ENCODE data around the gene ITGB4.
"Not testable (repeated sequence)": the region's sequence is repeated elsewhere in the genome, so short reads cannot be mapped to it uniquely, and the experiment has no call there.

Gene ITGB4

DNA sequence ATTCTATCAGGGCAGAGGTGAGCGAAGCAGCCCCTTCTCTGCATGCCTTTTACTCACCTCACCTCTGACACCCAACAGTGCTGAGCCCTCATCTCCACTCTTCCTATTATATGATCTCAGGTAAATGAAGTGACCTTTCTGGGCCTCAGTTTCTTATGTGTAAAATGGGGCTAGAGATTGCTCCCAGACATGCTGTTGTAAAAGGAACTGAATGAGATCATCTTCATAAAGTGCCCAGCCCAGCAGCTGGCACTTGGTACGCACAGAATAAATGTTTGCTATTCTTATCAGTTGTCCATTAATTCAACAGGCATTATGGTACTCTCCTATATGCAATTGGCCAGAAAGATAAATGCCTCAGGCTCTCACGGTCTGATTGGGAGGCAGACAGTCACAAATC lies 48.3 kb downstream of the ITGB4 start:
- FAIRE-seq (no peak), DNase-seq (ENCODE audit: low spot score) (no peak)

DNA sequence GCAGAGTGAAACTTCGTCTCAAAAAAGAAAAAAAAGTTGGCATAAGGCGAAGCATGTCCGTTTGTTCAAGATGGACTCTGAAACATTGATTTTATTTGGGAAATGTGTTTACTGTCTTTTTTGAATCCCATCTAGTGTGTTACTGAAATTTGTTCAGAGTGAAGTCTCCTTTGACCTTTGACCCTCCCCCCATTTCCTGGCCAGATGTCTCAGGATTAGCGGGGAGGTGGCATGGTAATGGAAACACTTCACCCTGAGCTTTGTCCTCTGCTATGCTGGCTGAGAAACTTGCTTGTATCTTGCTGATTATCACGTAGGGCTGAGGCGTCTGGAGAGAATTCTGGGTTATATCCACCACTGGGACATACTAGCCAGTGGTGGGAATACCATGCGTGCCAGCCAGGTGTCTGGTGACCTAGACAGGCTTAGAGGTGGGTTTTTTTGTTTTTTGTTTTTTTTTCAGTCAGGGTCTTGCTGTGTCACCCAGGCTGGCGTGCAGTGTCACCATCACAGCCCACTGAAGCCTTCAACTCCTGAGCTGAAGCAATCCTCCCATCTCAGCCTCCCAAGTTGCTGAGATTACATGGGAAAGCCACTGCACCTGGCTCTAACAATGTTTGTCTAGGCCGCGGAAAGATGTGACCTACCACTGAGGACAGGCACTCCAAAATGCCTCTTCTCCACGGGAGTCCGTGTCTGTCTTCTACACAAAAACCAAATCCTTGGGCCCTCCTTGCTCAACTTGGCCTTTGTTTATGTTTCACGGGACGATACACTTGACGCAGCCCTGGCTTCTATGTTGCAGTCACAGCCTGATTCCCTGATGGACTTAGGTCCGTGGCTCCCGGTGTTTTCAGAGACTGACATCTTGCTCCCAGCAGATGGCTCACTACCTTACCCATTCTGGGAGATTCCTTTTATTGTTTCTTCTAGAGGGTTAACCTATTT lies 50.3 kb downstream of the ITGB4 start:
- FAIRE-seq (no peak), DNase-seq (ENCODE audit: low spot score) (no peak)

GRCh38 chr17:75773121-75773807 lies 52.0 kb downstream of the ITGB4 start:
- FAIRE-seq (no peak), DNase-seq (ENCODE audit: low spot score) (no peak)

- FAIRE-seq (no peak), DNase-seq (ENCODE audit: low spot score) (peak; percentile 4)
These were observed 52.7 kb downstream of the ITGB4 start for GRCh38 chr17:75773808-75774470.

DNA sequence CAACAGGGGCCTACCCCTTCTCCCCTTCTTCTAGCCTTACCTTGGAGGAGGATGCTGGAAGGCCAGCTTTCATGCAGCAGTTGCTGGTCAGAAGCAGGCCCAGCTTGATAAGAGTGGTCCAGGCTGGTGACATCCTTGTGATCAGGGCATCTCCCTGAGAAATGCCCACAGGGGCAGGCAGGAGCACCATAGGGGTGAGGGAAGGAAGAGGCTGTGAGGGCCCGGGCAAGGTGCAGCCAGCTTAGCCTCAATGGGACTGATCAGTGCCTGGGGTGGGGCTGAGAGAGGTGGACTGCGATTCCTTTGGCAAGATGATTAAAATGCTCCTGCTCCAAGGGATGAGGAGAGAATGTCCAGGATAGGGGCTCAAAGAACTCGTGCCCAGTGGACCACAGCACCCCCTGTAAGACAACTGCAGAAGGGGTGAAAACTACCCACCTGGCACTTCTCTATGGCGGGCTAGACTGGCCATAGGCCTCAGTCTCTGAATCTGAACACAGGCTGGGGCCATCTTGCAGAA lies 53.3 kb downstream of the ITGB4 start:
- DNase-seq (ENCODE audit: low spot score) (no peak), FAIRE-seq (no peak)

- DNase-seq (ENCODE audit: low spot score) (no peak), FAIRE-seq (no peak)
These were observed 53.9 kb downstream of the ITGB4 start for GRCh38 chr17:75774991-75775668.

DNA sequence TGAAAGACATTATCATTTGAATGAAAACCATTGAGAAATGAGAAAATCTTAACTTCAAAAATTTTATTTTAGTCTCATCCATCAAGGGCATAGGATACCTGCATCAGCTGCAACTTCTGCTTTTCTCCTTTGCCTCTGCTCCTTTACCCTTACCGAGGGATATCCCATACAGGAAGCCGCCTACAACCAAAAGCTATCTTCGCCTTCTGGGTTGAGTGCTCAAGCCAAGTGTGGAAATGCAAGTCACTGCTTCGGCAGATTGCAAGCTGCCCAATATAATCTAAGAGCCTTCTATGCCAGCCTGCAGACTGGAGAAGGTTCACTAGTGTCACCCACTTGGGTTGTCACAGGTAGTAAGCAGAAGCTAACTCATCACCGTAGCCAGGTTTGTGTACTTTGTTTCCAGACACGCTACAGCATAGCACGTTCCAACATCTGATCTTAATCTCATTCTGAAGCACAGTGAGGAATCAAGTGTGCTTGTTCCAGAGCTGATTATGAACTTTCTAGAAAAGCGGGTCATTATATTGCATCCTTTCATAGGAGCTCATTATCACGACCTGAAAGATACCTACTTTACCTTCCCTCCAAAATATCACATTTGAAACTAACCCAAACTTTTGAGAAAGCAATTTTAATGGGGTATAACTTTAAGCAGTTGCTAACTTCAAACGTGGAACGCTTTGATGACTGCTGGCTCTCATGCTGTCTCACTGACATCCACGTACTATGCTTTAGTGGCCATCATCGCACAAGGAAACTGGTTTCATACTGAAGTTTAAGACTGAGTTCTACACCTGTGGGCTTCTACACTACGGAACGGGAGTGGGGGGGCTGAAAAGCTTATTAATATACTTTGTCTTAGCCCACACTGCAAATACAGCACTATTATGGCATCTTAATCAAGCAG lies 55.4 kb downstream of the ITGB4 start:
- FAIRE-seq (no peak), DNase-seq (ENCODE audit: low spot score) (no peak)

- FAIRE-seq (no peak), DNase-seq (ENCODE audit: low spot score) (no peak)
These were observed 56.1 kb downstream of the ITGB4 start for GRCh38 chr17:75777296-75777922.

DNA sequence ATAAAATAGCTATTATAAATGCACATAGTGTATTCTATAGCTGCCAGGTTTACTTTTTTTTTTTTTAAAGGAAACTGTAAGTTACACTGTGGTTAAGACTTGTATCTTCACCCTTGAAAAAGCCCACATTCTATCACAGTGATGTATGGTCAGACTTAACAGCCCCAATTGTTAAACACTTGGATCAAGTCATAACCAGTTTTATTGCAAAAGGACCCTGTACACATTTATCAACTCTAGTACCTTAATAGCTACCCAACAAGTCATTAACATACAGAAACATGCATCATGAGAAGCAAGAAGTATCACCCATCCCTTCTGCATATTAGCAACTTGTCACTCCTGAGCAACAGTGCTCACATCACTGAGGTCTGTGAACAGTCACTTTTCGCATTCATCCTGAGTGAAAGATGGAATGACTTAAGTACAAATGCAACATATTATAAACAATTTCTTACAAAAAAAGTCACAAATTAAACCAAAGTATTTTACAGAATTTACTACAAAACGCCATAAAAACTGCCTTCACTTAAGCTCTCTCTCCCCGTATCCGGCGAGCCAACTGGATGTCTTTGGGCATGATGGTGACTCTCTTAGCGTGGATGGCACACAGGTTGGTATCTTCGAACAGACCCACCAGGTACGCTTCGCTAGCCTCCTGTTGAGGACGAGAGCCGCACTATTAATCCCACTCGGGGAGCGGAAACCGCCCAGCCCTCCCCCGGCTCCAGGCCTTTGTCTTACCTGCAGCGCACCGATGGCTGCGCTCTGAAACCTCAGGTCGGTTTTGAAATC lies 57.0 kb downstream of the ITGB4 start:
- not testable (repeated sequence) for FAIRE-seq; DNase-seq (ENCODE audit: low spot score)

- DNase-seq (ENCODE audit: low spot score) (no peak), FAIRE-seq (no peak)
These were observed 57.6 kb downstream of the ITGB4 start for GRCh38 chr17:75778861-75779249.

DNA sequence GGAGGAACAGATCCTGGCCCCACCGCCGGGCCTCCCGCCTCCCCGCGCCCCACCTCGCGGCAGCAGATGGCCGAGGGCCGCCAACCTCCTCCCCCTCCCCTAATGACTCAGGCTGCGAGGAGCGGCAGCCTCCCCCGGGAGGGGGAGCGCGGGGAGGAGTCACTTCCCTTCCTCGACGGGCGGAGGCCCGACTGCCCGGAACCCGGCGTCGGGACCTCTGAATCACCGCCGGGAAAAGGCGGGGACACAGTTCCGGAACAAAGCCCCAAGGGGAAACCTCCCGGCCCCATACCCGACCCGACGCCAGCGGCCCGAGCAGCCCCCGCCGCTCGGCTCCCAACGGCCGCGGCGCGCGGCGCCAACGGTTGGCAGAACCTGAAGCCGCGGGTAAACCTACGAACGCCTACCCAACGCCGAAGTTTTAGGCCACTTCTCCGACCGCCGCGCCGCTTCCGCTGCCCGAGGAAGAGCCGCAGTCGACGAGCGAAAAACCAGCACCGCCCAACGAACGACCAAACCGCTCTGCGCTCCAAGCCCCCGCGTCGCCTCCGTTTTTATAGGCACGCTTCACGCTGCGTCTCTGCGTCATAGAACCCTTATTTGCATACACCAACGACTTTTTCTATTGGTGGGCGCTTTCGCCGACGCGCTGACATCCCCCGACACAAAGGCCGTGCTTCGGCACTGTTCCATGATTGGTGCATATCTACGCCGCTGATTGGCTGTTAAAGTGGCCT lies 58.2 kb downstream of the ITGB4 start:
- FAIRE-seq (peak; percentile 76), DNase-seq (ENCODE audit: low spot score) (peak; percentile 99)

GRCh38 chr17:75779987-75780889 lies 59.0 kb downstream of the ITGB4 start:
- no peak for FAIRE-seq

DNA sequence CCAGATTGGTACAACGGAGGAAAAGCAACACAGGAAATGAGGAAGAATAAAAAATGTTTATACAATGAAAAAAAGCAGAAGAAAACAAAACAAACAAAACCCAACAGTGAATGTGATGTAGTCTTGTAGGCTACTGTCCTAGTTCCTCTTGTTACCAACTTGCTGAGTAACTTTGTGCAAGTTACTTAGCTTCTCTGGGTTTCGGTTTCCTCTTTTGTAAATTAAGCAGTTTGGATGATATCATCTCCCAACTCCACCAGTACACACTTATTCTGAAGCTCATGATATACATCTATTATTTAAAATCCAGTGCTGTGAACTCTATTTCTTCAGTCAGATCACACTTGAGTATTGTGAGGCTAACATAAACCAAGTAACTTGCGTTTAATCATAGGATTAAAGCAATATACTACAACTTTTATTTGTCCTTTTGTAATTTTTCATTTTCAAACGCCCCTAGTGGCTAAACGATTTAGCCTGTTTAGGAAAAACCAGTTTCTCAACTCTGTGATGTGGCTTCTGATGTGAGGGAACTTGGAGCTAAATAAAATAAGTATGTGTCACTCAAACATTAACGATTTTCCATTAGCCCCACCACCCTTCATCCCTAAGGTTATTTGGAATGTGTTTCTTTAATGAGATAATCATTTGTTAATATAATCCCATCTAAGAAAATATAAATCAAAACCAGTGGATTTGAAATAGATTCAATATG lies 62.0 kb downstream of the ITGB4 start:
- no peak for FAIRE-seq
- DNase-seq (ENCODE audit: low spot score): no peak

More at GRCh38 chr17:75779987-75780889, 59.0 kb downstream of the ITGB4 start:
- DNase-seq (ENCODE audit: low spot score): no peak

DNA sequence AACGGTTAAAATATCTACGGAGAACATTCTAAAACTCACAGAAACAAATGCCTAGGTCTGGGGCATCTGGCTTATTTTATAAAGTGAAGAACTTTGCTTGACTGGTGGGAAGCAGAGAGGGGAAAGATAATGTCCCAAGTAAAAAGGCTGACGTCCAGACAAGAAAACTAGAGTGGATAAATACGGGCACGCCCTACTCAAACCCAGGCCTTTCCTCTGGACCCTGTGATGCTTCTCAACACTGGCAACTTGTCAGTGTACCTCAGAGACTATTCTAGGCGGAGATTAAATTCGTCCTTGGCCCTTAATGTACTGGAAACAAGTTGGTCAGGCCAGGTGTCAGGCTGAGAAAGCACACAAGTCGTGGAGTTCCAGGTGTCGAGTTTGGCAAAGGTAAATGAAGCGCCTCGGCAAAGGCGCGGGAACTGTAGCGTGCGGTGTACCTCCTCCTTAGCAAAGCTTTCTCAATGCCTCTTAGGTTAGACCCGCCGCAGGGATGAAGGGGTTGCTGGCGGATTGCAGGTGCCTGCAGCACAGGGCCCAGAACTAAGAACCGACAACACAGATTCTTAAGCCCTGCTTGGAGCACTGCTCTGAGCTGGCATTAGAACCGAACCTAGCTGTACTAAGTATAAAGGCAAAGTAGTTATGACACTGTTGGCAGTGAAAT lies 62.7 kb downstream of the ITGB4 start:
- no peak for FAIRE-seq

GRCh38 chr17:75784473-75785015 lies 63.3 kb downstream of the ITGB4 start, which contains the start of gene UNK:
UNK (plus strand) TSS chr17:75784806; CDS start chr17:75784881, 75 bp downstream.
- peak; percentile 98 for FAIRE-seq

More for the DNA sequence above, 62.7 kb downstream of the ITGB4 start:
- no peak for DNase-seq (ENCODE audit: low spot score)

More at GRCh38 chr17:75784473-75785015, 63.3 kb downstream of the ITGB4 start, which contains the start of gene UNK:
- peak; percentile 99 for DNase-seq (ENCODE audit: low spot score)
